GM12892 (cell line): ENCODE measurements around the gene NCAM2.

Experiments used
- POLR2A ChIP-seq: IDR thresholded peaks from 2 replicates; pipeline ENCODE4 v1.6.1; 2011; ENCODE audit warnings: low read depth, low read length, control low read depth
- POLR2AphosphoS5 ChIP-seq: IDR thresholded peaks from 2 replicates; pipeline ENCODE4 v1.6.1; 2011; ENCODE audit warnings: low read depth, low read length, control low read depth
- TAF1 ChIP-seq: IDR thresholded peaks from 2 replicates; pipeline ENCODE4 v1.6.1; 2011; ENCODE audit warnings: low read depth, mild to moderate bottlenecking, control low read depth, low read length, borderline replicate concordance

- TF ChIP-seq TAF1 (no peak), POLR2A (no peak), POLR2AphosphoS5 (no peak)
Measured at GRCh38 chr21:21084179-21084578, 86.0 kb downstream of the NCAM2 start.
